Ishikawa (cell line): Measurements from ENCODE around the gene PRODH2.

Experiments used
- CEBPB ChIP-seq: IDR thresholded peaks from 2 replicates; pipeline ENCODE4 v1.6.1; 2012
- CREB1 ChIP-seq: IDR thresholded peaks from 2 replicates; pipeline ENCODE4 v1.6.1; 2012; ENCODE audit warnings: low read depth
- EGR1 ChIP-seq: IDR thresholded peaks from 2 replicates; pipeline ENCODE4 v1.6.1; 2012
- EP300 ChIP-seq: IDR thresholded peaks from 2 replicates; pipeline ENCODE4 v1.6.1; 2012; ENCODE audit warnings: borderline replicate concordance
- FOXM1 ChIP-seq: IDR thresholded peaks from 2 replicates; pipeline ENCODE4 v1.6.1; 2012; ENCODE audit warnings: low read depth, borderline replicate concordance
- NFIC ChIP-seq: IDR thresholded peaks from 2 replicates; pipeline ENCODE4 v1.6.1; 2012
- RAD21 ChIP-seq: IDR thresholded peaks from 2 replicates; pipeline ENCODE4 v1.6.1; 2012; ENCODE audit warnings: low read depth
- TAF1 ChIP-seq: IDR thresholded peaks from 2 replicates; pipeline ENCODE4 v1.6.1; 2012; ENCODE audit warnings: low read depth, mild to moderate bottlenecking
- TCF12 ChIP-seq: IDR thresholded peaks from 2 replicates; pipeline ENCODE4 v1.6.1; 2012; ENCODE audit warnings: low read depth
- TEAD4 ChIP-seq: IDR thresholded peaks from 2 replicates; pipeline ENCODE4 v1.6.1; 2012
- YY1 ChIP-seq: IDR thresholded peaks from 2 replicates; pipeline ENCODE4 v1.6.1; 2012; ENCODE audit warnings: low read depth
- ZBTB7A ChIP-seq: IDR thresholded peaks from 2 replicates; pipeline ENCODE4 v1.6.1; 2012; ENCODE audit warnings: low read depth
- TF ChIP-seq, protein P1 (sequence below): IDR thresholded peaks from 2 replicates; pipeline ENCODE4 v1.6.1; 2012
- TF ChIP-seq, protein P2 (sequence below): IDR thresholded peaks from 2 replicates; pipeline ENCODE4 v1.6.1; 2012; ENCODE audit warnings: low read depth, mild to moderate bottlenecking
- TF ChIP-seq, protein P3 (sequence below): IDR thresholded peaks from 2 replicates; pipeline ENCODE4 v1.6.1; 2012

PRODH2 gene

DNA sequence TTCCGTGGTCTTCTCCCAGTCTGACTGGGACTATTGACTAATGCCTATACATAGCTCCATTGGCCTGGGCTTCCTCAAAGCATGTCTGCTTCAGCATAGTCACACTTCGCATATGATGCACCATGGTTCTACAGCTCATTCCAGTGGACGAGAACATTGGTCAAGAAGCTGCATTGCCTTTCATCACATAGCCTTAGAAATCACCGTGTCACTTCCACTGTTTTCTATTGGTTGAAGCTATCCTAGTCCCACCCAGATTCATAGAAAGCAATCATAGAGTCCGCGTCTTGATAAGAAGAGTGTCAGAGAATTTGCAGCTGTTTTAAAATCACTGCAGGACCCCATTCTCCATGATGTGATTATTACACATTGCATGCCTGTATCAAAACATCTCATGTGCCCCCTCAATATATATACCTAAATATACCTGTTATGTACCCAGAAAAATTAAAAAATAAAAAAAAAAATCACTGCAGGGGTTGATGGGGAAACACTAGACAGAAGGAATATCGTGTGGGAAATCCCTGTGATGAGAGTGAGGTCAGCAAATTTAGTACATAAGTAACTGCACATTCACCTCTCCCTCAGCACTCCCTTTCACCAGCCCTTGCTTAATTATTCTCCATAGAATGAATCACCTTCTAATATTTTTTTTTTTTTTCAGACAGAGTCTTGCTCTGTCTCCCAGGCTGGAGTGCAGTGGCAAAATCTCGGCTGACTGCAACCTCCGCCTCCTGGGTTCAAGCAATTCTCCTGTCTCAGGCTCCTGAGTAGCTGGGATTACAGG is 39.4 kb downstream of the PRODH2 start:
- TF ChIP-seq CEBPB (no peak), RAD21 (no peak), FOXM1 (no peak), EGR1 (no peak), ZBTB7A (no peak), YY1 (no peak), TCF12 (no peak), TEAD4 (no peak), NFIC (no peak), CREB1 (no peak), TAF1 (no peak), EP300 (no peak)
- TF ChIP-seq, protein P1, sequence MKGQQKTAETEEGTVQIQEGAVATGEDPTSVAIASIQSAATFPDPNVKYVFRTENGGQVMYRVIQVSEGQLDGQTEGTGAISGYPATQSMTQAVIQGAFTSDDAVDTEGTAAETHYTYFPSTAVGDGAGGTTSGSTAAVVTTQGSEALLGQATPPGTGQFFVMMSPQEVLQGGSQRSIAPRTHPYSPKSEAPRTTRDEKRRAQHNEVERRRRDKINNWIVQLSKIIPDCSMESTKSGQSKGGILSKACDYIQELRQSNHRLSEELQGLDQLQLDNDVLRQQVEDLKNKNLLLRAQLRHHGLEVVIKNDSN = no peak
- TF ChIP-seq, protein P2, sequence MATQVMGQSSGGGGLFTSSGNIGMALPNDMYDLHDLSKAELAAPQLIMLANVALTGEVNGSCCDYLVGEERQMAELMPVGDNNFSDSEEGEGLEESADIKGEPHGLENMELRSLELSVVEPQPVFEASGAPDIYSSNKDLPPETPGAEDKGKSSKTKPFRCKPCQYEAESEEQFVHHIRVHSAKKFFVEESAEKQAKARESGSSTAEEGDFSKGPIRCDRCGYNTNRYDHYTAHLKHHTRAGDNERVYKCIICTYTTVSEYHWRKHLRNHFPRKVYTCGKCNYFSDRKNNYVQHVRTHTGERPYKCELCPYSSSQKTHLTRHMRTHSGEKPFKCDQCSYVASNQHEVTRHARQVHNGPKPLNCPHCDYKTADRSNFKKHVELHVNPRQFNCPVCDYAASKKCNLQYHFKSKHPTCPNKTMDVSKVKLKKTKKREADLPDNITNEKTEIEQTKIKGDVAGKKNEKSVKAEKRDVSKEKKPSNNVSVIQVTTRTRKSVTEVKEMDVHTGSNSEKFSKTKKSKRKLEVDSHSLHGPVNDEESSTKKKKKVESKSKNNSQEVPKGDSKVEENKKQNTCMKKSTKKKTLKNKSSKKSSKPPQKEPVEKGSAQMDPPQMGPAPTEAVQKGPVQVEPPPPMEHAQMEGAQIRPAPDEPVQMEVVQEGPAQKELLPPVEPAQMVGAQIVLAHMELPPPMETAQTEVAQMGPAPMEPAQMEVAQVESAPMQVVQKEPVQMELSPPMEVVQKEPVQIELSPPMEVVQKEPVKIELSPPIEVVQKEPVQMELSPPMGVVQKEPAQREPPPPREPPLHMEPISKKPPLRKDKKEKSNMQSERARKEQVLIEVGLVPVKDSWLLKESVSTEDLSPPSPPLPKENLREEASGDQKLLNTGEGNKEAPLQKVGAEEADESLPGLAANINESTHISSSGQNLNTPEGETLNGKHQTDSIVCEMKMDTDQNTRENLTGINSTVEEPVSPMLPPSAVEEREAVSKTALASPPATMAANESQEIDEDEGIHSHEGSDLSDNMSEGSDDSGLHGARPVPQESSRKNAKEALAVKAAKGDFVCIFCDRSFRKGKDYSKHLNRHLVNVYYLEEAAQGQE = no peak
- TF ChIP-seq, protein P3, sequence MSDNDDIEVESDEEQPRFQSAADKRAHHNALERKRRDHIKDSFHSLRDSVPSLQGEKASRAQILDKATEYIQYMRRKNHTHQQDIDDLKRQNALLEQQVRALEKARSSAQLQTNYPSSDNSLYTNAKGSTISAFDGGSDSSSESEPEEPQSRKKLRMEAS = no peak

DNA sequence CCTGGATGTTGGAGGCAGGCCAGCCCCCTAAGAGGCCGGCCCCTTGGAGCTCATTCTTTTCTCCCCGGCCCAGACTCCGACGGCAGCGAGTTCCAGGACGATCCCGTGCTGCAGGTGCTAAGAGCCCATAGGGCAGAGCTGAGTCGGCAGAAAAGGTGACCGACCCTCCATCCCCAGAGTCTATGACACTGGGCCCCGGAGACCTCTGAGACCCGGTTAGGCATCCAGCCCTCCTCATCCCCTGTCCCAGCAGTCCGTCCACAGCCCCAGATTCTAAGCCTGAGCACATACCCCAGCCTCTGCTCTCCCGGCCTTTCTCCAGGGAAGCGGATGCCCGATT is 44.6 kb downstream of the PRODH2 start:
- TF ChIP-seq TAF1 (no peak), TCF12 (no peak), ZBTB7A (no peak), FOXM1 (no peak), YY1 (no peak), CEBPB (no peak), CREB1 (no peak), EP300 (no peak), NFIC (no peak; the same call in 1 of the 2 replicates), RAD21 (no peak), TEAD4 (no peak), EGR1 (no peak)
- TF ChIP-seq, protein P2 = no peak
- TF ChIP-seq, protein P1 = no peak
- TF ChIP-seq, protein P3 = no peak

DNA sequence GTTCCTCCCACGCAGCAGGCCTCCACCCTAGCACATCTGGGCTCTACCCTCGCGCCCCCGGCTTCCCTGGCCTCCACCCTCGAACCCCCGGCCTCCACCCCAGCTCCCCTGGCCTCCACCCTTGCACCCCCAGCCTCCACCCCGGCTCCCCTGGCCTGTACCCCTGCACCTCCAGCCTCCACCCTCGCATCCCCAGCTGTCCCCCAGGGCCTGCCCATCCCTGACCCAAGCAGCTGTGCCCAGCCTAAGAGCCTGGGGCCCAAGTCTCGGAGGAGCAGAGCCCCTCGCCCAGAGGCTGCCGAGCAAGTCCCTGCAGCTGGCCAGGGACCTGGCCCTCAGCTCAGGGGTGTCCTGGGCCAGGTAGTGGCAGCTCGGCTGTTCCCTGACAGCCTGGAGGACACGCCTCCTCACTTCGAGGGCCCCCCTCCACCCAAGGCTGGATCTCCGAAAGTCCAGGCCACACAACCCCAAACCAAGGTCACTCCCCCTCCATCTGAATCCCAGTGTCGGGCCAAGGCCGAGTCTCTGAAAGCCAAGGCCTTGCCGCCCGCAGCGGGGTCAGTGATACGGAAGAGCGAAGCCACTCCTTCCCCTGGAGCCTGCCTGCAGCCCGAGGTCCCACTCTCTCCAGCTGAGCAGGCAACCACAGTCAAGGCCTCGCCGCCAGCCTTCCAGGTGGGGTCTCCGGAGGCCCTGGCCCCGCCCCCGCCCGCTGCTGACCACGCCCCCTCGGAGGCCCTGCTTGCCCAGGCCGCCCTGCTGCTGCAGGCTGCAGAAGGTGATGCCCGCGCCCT is 45.2 kb downstream of the PRODH2 start:
- TF ChIP-seq TCF12 (peak; percentile 62; the same call in 1 of the 2 replicates), ZBTB7A (no peak; the same call in 1 of the 2 replicates), NFIC (peak; percentile 33), RAD21 (peak; percentile 19; the same call in 1 of the 2 replicates), EGR1 (0 out of 2 replicates have a peak, but pooled peaks have one; percentile 18)
- TF ChIP-seq, protein P3 = peak; percentile 48

DNA sequence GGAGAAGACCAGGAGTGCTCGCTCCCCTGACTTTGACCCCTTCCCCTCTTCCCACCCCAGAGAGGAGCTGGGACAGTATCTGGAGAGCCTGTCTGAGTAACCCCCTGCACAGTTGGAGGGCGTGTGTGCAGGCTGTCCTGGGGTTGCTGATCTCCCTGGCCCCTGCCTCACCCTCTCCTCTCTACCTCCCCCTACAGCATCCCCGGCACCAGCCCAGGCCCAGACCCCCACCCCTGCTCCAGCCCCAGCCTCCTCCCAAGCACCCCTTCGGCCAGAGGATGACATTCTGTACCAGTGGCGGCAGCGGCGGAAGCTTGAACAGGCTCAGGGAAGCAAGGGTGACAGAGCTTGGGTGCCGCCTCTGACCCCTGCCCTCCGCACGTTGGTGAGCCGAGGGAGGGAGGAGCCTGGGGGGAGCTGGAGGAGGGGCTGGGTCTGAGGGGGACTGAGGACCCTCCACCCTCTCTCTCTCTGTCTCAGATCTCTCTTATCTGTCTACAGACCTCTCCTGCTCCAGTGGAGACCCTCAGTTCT is 46.0 kb downstream of the PRODH2 start:
- TF ChIP-seq CREB1 = no peak
- no peak for TF ChIP-seq NFIC
- TF ChIP-seq, protein P1 = no peak
- TF ChIP-seq YY1 = no peak
